ENCODE results near the gene ICAM1. TPM values are rescaled to one million over a fixed set of nuclear protein-coding genes. Genes with fewer than 3 reads are reported as not detected.

ICAM1 gene
- total RNA-seq, 1 donor from 2014 or later: 59.7 TPM

GRCh38 chr19:10295305-10295846 lies 24.5 kb downstream of the ICAM1 start:
- peak; percentile 56 for DNase-seq

DNA sequence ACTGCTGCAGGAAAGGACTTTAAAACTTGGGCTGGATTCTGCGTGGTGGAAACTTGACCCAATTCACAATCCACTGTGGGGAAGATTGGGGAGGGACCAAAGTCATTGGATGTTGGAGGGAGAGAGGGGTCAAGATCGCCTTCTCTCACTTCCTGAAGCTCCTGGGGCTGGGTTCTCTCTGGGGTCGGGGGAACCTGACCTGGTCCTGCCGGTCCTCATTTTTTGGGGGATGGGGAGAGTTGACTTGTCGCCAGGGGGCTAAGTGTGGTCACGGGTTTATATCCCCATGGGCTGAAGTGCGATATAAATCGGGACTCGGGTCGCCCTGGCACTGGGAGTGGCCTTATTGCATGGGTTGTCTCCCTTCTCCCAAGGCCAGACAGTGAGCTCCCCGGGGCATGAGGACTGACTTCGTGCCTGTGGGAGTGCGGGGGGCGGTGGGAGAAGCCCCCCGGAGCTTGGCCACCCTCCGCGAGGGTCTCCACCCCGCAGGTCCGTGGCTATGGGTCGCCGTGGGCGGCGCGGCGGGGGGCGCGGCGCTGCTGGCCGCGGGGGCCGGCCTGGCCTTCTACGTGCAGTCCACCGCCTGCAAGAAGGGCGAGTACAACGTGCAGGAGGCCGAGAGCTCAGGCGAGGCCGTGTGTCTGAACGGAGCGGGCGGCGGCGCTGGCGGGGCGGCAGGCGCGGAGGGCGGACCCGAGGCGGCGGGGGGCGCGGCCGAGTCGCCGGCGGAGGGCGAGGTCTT lies 25.1 kb downstream of the ICAM1 start:
- no peak for DNase-seq

DNA sequence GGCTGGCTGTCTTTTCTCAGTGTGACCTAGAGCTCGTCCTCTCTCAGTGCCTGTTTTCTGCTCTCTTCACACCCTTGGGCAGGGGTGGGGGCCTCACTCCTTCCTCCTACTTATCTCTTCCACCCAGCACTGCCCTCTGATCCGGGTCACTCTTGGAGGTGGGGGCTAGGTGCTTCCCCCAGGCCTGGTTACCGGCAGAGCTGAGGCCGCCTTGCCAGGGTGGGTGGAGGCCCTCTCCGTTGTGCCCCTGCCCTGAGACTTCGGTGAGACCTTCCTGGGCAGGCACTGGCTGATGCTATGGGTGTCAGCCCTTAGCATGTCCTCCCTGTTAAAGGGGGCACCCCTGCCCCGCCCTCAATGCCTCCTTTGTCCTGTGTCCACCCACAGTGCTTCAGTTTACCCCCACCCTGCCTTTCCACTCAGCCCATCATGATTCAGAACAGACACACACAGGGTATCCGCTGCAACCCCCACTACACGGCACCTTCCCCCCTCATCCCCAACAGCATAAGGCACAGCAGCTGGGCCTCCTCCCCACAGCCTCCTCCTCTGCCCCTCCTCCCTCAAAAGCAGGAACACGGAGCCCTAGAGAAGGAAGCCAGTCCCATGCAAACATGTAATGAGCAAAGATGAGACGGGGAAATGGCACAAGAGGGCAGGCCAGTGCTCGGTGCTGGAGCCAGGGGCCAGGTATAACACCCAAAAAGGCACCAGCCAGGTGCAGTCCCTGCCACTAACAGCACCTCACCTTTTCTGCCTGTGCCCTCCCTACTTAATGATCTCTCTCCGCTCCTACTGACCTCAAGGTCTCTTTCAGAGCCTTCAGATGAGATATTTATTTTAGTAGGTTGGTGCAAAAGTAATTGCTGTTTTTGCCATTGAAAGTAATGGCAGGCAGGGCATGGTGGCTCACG lies 28.9 kb downstream of the ICAM1 start:
- DNase-seq: no peak

DNA sequence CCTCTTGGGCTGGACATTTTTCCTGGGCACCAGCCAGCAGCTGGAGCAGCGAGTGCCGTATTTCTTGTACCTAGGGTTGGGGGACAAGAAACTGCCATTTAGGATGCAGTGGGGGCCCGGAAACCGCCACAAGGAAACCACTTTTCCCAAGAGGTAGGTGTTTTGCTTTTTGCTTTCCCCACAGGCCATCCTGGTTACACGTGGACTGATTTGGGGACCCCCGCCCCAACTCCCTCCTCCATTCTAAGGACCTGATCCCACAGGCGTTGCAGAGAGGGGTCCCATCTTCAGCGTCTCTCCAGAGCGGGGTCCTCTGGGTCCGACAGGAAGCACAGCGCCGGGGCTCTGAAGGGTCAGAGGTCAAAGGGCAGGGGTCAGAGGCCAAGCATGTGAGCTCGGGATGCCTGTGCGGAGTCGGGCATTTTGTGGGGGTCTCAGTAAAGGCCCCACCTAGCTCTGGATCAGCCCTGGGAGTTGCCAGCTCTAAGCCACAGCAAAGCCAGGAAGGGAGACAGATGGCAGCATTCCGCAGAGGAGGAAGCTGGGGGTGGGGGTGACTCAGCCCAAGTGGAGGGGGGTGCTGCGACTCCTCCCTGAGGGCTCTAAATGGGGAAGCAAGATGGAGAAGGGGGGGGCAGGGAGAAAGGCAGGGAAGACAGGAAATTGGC lies 34.4 kb downstream of the ICAM1 start:
- DNase-seq: peak; percentile 42

DNA sequence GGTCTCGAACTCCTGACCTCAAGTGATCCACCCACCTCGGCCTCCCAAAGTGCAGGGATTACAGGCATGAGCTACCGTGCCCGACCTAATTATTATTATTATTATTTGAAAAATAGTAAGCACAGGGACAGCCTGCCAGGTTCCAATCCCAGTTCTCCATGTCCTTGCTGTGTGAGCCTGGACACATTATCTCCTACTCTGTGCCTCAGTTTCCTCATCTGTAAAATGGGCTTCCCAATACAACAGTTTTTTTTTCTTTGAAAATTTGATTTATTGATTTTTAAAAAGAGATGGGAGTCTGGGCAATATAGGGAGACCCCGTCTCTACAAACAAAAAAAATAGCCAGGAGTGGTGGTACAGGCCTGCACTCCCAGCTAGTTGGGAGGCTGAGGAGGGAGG lies 35.4 kb downstream of the ICAM1 start:
- no peak for DNase-seq

DNA sequence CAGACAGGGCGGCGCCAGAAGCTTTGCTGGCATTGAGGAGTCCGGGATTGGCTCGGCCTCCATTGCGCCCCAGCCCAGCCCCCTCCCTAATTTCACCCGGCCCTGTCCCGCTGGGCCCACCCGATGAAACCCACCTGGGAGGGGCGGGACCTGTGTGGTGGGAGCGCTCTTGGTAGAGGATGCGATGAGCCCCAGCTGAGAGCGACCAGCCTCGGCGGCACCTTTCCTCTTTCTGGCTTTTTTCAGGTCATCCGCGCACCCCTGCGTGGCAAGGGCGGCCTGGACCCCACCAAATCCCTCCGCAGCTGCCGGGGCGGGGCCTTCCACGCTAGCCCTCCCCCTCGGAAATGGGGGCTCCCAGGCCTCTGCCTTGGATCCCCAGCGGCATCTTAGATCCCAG lies 38.5 kb downstream of the ICAM1 start, which contains the start of gene ZGLP1:
ZGLP1 (minus strand) TSS at position 393 of the 400 bp plus-strand sequence.
- DNase-seq: no peak

DNA sequence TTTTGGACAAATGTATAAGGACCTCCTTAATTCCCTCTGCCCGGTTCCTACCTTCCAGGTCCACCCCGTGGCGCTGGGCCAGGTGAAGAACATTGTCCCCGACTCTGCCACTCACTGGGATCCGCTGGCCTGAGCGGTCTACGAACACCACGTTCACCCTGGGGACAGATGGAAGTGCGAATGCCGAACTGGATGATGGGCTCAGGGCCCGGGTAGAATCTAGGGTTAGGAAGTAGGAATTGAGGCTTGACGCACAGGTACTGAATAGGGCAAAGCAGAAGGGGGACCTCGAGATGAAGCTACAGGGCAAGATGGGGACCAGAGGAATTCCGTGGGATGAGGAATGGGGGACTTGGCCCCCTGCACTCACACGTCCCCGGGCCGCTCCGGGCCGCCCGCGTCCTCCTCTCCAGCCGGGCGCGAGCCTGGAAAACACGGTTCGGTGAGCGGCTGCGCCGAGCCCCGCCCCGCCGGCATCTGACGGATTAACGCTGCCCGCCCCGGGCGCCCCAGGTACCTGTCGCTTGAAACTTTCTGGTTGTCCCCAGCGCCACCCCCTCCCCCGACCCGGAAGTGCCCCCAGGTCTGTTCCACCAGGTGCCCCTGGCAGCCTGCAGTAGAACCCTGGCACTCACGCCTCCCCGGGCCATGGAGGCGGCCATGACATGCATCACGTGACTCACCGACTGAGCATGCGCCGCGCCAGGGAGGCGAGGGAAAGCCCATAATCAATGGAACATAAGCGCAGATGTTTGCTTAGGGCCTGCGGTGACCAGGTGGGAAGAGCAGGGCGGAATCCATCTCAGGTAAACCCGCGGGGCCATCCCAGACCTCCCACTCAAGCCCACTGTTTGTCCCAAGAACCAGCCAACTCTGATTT lies 44.7 kb downstream of the ICAM1 start, which contains the start of gene FDX2:
FDX2 (minus strand) TSS at position 681 of the 880 bp plus-strand sequence; CDS start at position 662, 19 bp downstream.
- DNase-seq: peak; percentile 91

DNA sequence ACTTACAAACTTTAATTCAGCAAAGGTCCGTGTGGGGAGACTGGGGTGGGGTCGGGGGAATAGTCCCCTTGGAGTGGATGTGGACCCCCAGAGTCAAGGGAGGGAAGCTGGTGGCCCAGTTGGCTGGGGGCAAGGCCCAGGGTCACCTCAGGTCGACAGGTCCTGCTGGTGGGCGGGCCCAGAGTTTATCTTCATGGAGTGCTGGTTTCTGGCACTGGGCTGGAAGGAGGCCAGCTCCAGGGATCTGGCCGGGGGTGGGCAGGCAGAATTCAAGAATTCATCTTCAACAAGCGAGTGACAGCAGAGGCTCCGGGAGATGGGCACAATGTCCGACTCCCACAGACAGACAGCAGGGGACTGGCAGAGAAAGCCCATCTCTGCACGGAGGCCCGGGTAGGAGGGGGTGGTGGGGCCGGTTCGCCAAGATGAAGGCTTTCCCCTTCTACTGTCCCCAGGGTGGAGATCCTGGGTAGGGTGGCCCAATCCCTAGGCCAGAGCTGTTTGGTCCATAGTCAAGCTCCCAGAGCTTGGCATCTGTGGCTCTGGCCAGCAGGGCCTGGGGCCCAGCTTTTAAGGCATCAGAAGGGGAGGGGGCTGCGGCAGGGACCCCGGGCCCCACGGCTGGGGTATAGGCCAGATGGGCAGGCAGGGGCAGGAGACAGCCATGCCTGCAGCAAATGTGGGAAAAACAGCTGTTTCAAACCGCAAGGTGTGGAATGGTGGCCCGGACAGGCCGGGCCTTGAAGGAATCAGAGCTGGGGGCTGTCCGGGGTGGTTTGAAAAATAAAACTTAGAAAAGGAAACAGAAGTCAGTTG lies 45.5 kb downstream of the ICAM1 start:
- DNase-seq: no peak

DNA sequence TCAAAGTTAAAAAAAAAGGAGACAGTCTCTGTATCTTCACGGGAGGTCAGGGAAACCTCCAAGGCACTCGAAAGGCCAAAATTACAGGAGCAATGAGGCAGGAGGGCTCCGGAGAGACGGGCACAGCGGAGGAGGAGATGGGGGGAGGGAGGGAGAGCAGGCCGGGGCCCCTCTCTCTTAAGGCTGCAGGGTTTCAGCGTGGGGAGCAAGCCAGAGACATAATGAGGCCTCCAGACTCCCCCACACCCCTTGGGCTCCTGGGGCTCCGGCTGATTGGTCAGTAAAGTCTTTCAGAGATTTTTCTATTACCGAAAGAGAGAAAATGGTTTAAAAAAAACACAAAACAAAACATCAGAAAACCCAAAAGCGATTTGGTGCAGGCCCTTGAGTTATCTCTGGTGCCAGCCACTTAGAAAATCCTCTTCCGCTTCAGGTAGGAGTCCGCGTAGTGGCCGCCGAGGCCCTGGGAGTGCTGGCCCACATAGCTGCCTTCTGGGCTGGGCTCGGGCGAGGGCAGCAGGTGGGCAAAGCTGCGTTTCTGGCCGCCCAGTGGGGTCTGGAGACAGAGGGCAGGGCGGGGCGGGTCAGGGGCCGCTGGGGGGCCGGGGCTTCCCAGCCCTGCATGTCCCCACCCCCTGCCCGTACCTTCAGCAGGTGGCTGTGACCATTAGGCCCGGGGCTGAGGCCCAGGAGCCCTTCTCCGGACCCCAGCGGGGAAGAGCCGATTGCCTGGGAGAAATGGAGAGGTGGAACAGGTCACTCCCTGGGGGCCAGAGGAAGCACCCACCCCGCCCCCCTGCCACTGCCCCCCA lies 46.3 kb downstream of the ICAM1 start:
- DNase-seq: no peak

DNA sequence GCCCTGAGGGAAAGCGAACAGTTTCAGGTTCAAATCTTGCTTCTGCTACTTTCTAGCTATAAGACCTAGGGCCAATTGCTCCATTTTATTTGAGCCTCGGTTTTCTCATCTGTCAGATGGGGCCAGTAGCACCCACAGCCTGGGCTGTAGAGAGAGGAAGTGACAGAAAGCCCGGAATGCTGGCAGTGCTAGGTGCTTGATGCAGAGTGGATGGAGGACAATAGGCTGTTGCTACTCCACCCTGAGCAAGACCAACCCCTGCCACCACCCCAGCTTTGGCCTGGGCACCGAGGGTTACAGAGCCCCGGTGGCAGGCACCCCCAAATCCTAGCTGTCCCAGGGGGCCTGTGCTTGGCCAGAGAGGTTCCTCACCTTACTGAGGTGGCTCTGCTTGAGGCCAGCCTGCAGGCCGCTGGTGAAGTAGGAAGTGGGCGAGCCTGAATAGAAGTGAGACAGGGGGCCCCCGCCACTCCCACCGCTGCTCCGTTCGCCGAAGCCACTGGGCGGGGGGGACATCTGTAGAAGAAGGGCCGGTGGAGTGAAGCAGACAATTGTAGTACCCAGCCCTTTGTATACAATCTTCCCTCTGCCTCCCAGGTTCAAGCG lies 47.0 kb downstream of the ICAM1 start:
- DNase-seq: no peak

- no peak for DNase-seq
Measured at GRCh38 chr19:10318807-10319682, 48.1 kb downstream of the ICAM1 start.

GRCh38 chr19:10320602-10321416 lies 49.9 kb downstream of the ICAM1 start:
- no peak for DNase-seq

DNA sequence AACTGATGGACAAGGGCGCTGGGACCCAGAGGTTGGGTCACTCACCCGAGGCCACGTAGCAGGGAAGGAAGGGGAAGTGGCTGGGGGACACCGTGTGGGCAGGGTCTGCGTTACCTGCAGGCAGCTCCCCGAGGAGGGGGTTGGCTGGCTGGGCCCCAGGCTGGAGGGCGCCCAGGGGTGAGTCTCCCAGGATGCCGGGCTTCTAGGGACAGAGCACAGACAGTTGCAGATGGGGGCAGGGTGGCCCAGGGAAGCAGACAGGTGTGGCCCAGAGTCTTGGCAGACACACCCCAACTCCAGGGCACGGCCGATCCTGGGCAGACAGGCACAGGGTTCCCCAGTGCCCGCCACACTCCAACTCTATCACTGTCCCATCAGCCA lies 50.5 kb downstream of the ICAM1 start:
- DNase-seq: no peak

DNA sequence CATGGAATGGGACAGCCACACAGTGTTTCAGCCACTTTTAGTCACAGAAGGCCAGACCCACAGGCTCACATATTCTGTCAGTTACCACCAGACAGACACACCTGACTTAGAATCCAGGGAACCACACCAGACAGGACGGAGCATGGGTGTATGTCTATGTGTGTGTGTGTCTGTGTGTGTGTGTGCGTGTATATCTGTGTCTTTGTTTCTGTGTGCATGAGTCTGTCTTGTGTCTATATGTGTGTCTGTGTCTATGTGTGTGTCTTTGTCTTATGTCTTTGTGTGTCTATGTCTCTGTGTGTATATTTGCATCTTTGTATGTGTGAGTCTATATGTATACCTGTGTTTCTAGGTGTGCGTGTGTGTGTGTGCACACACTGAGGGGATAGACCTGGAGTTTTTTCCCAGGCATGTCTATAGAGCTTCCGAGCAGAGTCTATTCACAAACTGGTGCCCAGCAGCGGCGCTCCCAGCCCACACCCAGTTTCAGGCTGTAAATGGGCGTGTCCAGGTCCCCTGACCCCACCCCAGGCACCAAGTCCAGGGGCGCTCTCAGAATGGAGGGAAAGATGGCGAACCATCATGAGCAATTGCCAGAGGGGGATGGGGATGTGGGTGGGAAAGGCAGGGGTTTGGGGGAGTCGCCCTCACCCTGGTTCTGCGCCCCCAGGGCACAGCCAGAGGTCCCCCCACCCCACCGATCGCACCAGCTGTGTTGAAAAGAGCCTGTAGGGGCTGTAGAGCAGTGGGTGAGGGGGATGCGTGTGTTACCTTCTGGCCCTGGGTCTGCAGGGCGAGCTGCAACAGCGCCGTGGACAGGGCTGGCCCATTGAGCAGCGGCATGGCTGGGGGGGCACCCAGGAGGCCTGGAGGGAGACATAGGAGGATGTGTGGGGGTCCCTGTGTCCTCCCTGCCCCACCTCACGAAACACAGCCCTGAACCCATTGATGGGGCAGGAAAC lies 51.2 kb downstream of the ICAM1 start:
- DNase-seq: no peak

DNA sequence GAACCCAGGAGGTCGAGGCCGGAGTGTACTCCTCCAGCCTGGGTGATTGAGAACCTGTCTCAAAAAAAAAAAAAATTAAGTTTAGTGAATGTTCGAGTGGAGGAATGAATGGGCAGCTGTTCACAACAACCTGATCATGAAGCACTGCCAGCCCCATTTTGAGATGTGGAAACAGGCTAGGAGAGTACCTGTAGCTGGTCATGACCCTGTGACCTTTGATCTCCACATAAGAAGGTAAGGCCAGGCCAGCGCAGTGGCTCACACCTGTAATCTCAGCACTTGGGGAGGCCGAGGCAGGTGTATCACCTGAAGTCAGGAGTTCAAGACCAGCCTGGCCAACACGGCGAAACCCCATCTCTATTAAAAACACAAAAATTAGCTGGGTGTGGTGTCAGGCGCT lies 54.8 kb downstream of the ICAM1 start:
- no peak for DNase-seq

DNA sequence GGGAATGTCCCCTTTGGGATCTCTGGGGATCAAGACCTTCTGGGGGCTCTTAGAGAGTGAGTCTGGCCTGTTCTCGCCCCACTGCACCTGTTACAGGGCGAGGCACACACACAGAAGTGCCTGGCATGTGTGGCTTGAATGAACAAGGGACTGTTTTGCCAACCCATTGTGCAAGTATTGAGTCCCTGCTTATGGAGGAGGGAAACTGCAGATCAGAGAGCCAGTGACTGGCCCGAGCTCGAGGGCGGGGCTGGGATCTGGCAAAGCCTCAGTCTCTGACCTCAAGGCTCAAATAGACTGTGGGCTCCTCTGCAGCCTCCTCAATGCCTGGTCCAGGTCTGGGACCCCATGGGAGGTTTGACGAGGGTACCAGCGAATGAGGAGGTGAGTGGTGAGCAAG lies 56.9 kb downstream of the ICAM1 start:
- DNase-seq: no peak

All from dermis blood vessel endothelial cell (primary cell).